Measurements from ENCODE around the gene CYTL1.
"Not testable (repeated sequence)": the region's sequence is repeated elsewhere in the genome, so short reads cannot be mapped to it uniquely, and the experiment has no call there.

CYTL1 gene, protein sequence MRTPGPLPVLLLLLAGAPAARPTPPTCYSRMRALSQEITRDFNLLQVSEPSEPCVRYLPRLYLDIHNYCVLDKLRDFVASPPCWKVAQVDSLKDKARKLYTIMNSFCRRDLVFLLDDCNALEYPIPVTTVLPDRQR

DNA sequence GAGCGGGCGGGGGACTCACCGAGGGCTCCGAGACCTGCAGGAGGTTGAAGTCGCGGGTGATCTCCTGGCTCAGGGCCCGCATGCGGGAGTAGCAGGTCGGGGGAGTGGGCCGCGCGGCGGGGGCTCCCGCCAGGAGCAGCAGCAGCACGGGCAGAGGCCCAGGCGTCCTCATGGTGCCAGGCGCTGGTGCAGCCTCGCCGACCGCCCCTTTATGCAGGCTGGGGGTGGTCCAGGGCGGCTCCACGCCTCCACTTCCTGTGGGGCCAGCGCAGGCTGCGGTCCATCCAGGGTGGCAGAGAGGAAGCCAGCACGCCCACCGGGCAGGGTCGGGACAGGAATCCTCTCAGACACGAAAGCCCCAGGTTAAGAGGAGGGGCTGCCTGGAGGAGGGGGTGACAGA lies at the start of gene CYTL1:
Gene CYTL1, minus strand, starts transcription at position 185 of the 400 bp plus-strand sequence. Its CDS starts 13 bp downstream, at position 172.
- H3K4me1 ChIP-seq (ENCODE audit: control insufficient read depth in 5 of 5, insufficient read depth in 5 of 5, low read length in 5 of 5) = peaks cover 0 to 17% (median 8%) of the 10 kb centered on the region in 5 donors
- no peak within 1 kb of the TSS for H3K9ac ChIP-seq (ENCODE audit: low read length in 5 of 5)
- peaks cover 0 to 9% (median 0%) of the 10 kb centered on the region in 5 donors for H3K9me3 ChIP-seq (ENCODE audit: control insufficient read depth in 5 of 5, low read length in 5 of 5)
- no peak within 1 kb of the TSS for H3K27ac ChIP-seq (ENCODE audit: low read depth, low read length)
- peak within 1 kb of the TSS in 3 of 5 donors; percentile 22 to 49 (median 29) for H3K4me3 ChIP-seq (ENCODE audit: low read depth in 1 of 5, low read length in 5 of 5)
- H3K36me3 ChIP-seq (ENCODE audit: control insufficient read depth in 5 of 5, insufficient read depth in 5 of 5, low read length in 5 of 5) = no peaks in the 10 kb centered on the region
- H3K27me3 ChIP-seq (ENCODE audit: control insufficient read depth in 5 of 5, insufficient read depth in 4 of 5, low read length in 5 of 5) = peaks cover 3 to 13% (median 7%) of the 10 kb centered on the region in 5 donors

DNA sequence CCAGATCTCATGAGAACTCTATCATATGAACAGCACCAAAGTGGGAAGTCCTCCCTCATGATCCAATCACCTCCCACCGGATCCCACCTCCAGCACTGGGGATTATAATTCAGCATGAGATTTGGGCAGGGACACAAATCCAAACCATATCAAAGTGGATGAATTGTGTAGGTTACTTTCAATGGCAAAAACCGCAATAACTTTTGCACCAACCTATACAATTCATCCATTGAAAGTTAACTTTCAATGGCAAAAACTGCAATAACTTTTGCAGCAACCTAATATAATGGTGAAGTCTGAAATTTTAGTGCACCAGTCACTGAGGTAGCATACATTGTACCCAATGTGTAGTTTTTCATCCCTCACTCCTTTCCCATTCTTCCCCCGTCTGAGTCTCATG lies 48.6 kb upstream of the CYTL1 start:
- Histone ChIP-seq H3K9ac (ENCODE audit: low read length in 5 of 5) (no peak overlapping the region), H3K27me3 (ENCODE audit: control insufficient read depth in 5 of 5, insufficient read depth in 4 of 5, low read length in 5 of 5) (no peaks in the 10 kb centered on the region), H3K9me3 (ENCODE audit: control insufficient read depth in 5 of 5, low read length in 5 of 5) (peaks cover 0 to 5% (median 0%) of the 10 kb centered on the region in 5 donors), H3K36me3 (ENCODE audit: control insufficient read depth in 5 of 5, insufficient read depth in 5 of 5, low read length in 5 of 5) (no peaks in the 10 kb centered on the region), H3K27ac (ENCODE audit: low read depth, low read length) (no peak overlapping the region), H3K4me3 (ENCODE audit: low read depth in 1 of 5, low read length in 5 of 5) (no peak overlapping the region), H3K4me1 (ENCODE audit: control insufficient read depth in 5 of 5, insufficient read depth in 5 of 5, low read length in 5 of 5) (no peaks in the 10 kb centered on the region)

DNA sequence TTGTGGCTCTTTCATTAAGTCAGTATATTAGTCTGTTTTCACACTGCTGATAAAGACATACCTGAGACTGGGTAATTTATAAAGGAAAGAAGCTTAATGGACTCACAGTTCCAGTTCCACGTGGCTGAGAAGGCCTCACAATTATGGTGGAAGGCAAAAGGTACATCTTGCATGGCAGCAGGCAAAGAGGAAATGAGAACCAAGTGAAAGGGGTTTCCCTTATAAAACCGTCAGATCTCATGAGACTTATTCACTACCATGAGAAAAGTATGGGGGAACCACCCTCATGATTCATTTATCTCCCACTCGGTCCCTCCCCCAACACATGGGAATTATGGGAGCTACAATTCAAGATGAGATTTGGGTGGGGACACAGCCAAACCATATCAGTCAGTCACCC lies 47.7 kb upstream of the CYTL1 start:
- H3K27ac ChIP-seq (ENCODE audit: low read depth, low read length); H3K9ac ChIP-seq (ENCODE audit: low read length in 5 of 5); H3K36me3 ChIP-seq (ENCODE audit: control insufficient read depth in 5 of 5, insufficient read depth in 5 of 5, low read length in 5 of 5); H3K4me1 ChIP-seq (ENCODE audit: control insufficient read depth in 5 of 5, insufficient read depth in 5 of 5, low read length in 5 of 5); H3K27me3 ChIP-seq (ENCODE audit: control insufficient read depth in 5 of 5, insufficient read depth in 4 of 5, low read length in 5 of 5); H3K4me3 ChIP-seq (ENCODE audit: low read depth in 1 of 5, low read length in 5 of 5); H3K9me3 ChIP-seq (ENCODE audit: control insufficient read depth in 5 of 5, low read length in 5 of 5): not testable (repeated sequence)

DNA sequence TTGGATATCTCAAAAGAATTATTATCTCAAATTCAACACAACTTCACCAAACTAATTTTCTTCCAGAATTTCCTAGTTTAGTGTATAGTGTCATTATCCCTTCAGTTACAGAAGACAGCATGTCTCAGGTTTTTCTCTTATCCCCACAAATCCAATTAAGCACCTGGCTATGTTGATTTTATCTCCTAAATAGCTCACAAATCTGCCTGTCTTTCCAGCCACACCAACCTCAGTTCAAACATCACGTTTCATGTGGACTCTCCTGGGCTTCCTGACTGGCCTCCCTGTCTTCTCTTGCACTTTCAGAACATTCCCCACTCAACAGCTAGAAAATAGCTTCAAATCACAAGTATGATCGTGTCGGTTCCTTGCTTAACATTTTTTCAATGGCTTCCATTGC lies 46.8 kb upstream of the CYTL1 start:
- H3K36me3 ChIP-seq (ENCODE audit: control insufficient read depth in 5 of 5, insufficient read depth in 5 of 5, low read length in 5 of 5) = no peaks in the 10 kb centered on the region
- no peak overlapping the region for H3K9ac ChIP-seq (ENCODE audit: low read length in 5 of 5)
- H3K4me1 ChIP-seq (ENCODE audit: control insufficient read depth in 5 of 5, insufficient read depth in 5 of 5, low read length in 5 of 5) = no peaks in the 10 kb centered on the region
- H3K4me3 ChIP-seq (ENCODE audit: low read depth in 1 of 5, low read length in 5 of 5) = no peak overlapping the region
- peaks cover 0 to 3% (median 0%) of the 10 kb centered on the region in 5 donors for H3K9me3 ChIP-seq (ENCODE audit: control insufficient read depth in 5 of 5, low read length in 5 of 5)
- H3K27me3 ChIP-seq (ENCODE audit: control insufficient read depth in 5 of 5, insufficient read depth in 4 of 5, low read length in 5 of 5) = no peaks in the 10 kb centered on the region
- H3K27ac ChIP-seq (ENCODE audit: low read depth, low read length) = no peak overlapping the region

- H3K9ac ChIP-seq (ENCODE audit: low read length in 5 of 5) = no peak overlapping the region
- no peak overlapping the region for H3K4me3 ChIP-seq (ENCODE audit: low read depth in 1 of 5, low read length in 5 of 5)
- H3K27me3 ChIP-seq (ENCODE audit: control insufficient read depth in 5 of 5, insufficient read depth in 4 of 5, low read length in 5 of 5) = peaks cover 0 to 11% (median 0%) of the 10 kb centered on the region in 5 donors
- no peak overlapping the region for H3K27ac ChIP-seq (ENCODE audit: low read depth, low read length)
- no peaks in the 10 kb centered on the region for H3K36me3 ChIP-seq (ENCODE audit: control insufficient read depth in 5 of 5, insufficient read depth in 5 of 5, low read length in 5 of 5)
- peaks cover 0 to 4% (median 0%) of the 10 kb centered on the region in 5 donors for H3K9me3 ChIP-seq (ENCODE audit: control insufficient read depth in 5 of 5, low read length in 5 of 5)
- H3K4me1 ChIP-seq (ENCODE audit: control insufficient read depth in 5 of 5, insufficient read depth in 5 of 5, low read length in 5 of 5) = peaks cover 2 to 24% (median 19%) of the 10 kb centered on the region in 5 donors
Measured at GRCh38 chr4:5055411-5055810, 36.2 kb upstream of the CYTL1 start.

DNA sequence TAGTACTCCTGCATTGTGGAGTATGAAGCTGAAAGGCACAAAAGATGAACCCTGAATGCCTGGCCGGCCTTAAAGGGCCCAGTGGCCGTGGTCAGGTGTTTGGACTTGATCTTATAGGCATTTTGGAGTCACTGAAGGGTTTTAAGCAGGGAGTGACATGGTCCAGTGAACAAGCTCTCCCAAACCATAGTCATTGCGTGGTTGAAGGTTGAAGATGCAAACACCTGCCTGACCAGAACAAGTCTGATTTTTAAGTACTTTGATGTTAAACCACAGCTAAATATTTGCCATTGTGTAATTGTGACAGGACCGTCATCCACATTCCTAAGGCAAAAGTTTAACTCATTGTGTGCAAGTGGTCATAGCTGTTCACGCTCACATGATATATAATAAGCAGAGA lies 35.3 kb upstream of the CYTL1 start:
- Histone ChIP-seq H3K27ac (ENCODE audit: low read depth, low read length) (no peak overlapping the region), H3K9ac (ENCODE audit: low read length in 5 of 5) (no peak overlapping the region), H3K4me1 (ENCODE audit: control insufficient read depth in 5 of 5, insufficient read depth in 5 of 5, low read length in 5 of 5) (peaks cover 2 to 25% (median 20%) of the 10 kb centered on the region in 5 donors), H3K36me3 (ENCODE audit: control insufficient read depth in 5 of 5, insufficient read depth in 5 of 5, low read length in 5 of 5) (no peaks in the 10 kb centered on the region), H3K27me3 (ENCODE audit: control insufficient read depth in 5 of 5, insufficient read depth in 4 of 5, low read length in 5 of 5) (peaks cover 0 to 11% (median 0%) of the 10 kb centered on the region in 5 donors), H3K9me3 (ENCODE audit: control insufficient read depth in 5 of 5, low read length in 5 of 5) (no peaks in the 10 kb centered on the region), H3K4me3 (ENCODE audit: low read depth in 1 of 5, low read length in 5 of 5) (no peak overlapping the region)

DNA sequence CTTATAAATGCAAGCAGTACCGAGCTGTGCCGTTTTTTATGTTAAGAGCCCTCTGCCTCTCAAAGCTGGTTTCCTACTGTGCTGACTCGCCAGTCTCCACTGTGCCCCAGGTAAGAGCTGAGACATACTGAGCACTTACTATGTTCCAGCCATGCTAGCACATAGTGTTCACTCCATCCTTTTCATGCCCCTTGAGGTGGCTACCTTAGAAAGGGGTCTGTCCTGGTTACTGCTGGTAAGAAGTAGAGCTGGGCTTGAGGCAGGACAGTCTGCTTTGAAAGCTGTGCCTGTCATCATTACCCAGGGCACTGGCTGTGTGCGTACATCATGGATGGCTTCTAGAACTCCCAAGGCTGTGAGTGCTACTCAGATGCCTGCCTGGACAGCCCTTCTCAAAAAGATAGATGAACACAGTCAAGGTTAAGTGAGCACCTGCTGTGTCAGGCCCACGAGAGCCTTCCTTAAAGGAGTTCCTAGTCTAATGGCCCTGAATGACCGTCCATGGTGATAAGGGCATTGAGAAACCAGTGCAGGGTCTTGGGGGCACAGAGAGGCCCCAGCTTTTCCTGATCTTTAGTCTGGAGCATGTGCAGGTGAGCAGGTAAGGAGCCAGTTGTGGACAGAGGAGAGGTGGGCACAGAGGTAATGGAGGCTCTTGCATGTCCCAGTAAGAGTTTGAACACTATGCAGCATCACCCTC lies 33.6 kb upstream of the CYTL1 start:
- no peaks in the 10 kb centered on the region for H3K9me3 ChIP-seq (ENCODE audit: control insufficient read depth in 5 of 5, low read length in 5 of 5)
- H3K4me3 ChIP-seq (ENCODE audit: low read depth in 1 of 5, low read length in 5 of 5) = peak overlapping the region in 2 of 5 donors; percentile 73 to 78
- no peaks in the 10 kb centered on the region for H3K36me3 ChIP-seq (ENCODE audit: control insufficient read depth in 5 of 5, insufficient read depth in 5 of 5, low read length in 5 of 5)
- H3K27ac ChIP-seq (ENCODE audit: low read depth, low read length) = no peak overlapping the region
- peaks cover 0 to 11% (median 0%) of the 10 kb centered on the region in 5 donors for H3K27me3 ChIP-seq (ENCODE audit: control insufficient read depth in 5 of 5, insufficient read depth in 4 of 5, low read length in 5 of 5)
- peaks cover 2 to 25% (median 20%) of the 10 kb centered on the region in 5 donors for H3K4me1 ChIP-seq (ENCODE audit: control insufficient read depth in 5 of 5, insufficient read depth in 5 of 5, low read length in 5 of 5)
- no peak overlapping the region for H3K9ac ChIP-seq (ENCODE audit: low read length in 5 of 5)

- Histone ChIP-seq H3K27me3 (ENCODE audit: control insufficient read depth in 5 of 5, insufficient read depth in 4 of 5, low read length in 5 of 5) (peaks cover 0 to 11% (median 0%) of the 10 kb centered on the region in 5 donors), H3K4me1 (ENCODE audit: control insufficient read depth in 5 of 5, insufficient read depth in 5 of 5, low read length in 5 of 5) (peaks cover 2 to 25% (median 20%) of the 10 kb centered on the region in 5 donors), H3K9me3 (ENCODE audit: control insufficient read depth in 5 of 5, low read length in 5 of 5) (no peaks in the 10 kb centered on the region), H3K4me3 (ENCODE audit: low read depth in 1 of 5, low read length in 5 of 5) (peak overlapping the region; percentile 31 to 78 (median 76)), H3K9ac (ENCODE audit: low read length in 5 of 5) (peak overlapping the region in 2 of 5 donors; percentile 41 to 59), H3K27ac (ENCODE audit: low read depth, low read length) (no peak overlapping the region), H3K36me3 (ENCODE audit: control insufficient read depth in 5 of 5, insufficient read depth in 5 of 5, low read length in 5 of 5) (no peaks in the 10 kb centered on the region)
Measured at GRCh38 chr4:5052204-5052702, 33.0 kb upstream of the CYTL1 start.

DNA sequence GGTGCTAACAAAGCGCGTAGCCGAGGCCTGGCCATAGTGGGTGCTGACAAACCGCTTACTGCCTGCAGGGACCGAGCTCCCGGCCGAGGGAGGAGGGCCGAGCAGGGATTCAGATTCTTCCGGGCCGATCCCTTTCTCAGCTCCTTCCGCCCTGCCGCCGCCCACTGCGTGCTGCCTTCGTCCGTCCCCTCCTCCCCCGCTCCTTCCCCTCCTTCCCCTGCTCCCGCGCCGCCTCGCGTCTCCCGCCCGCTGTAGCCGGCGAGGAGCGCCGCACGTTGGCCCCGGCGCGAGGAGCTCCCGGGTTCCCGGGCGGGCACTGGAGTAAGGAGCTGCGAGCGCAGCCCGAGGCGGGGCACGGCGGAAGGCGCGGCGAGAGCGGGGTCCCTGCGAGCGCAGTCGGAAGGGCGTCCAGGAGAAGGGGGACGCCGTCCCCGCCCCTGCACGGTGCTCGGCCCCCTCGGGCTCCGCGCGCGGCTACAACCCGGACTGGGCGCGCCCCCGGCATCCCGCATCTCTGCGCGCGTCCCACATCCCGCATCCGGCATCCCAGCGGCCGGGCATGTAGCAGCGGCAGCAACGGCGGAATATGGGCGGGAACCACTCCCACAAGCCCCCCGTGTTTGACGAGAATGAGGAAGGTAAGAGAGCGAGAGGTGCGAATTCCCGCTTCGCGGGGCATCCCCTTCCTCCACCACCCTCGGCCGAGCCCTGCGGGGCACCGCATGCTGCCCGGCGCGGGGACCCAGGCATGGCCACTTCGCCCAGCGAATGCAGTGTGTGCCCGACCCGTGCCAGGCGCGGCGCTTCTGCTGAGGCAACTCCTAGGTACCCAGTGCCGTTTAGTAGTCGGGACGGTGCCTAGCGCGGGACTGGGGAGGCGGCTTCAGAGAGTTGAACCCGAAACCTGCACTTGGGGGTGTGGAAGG lies 32.3 kb upstream of the CYTL1 start, which contains the start of gene STK32B:
Gene STK32B, plus strand, starts transcription at position 203 of the 926 bp plus-strand sequence.
- peak within 1 kb of the TSS; percentile 73 to 86 (median 78) for H3K4me3 ChIP-seq (ENCODE audit: low read depth in 1 of 5, low read length in 5 of 5)
- no peaks in the 10 kb centered on the region for H3K9me3 ChIP-seq (ENCODE audit: control insufficient read depth in 5 of 5, low read length in 5 of 5)
- no peak within 1 kb of the TSS for H3K27ac ChIP-seq (ENCODE audit: low read depth, low read length)
- peaks cover 2 to 25% (median 20%) of the 10 kb centered on the region in 5 donors for H3K4me1 ChIP-seq (ENCODE audit: control insufficient read depth in 5 of 5, insufficient read depth in 5 of 5, low read length in 5 of 5)
- H3K36me3 ChIP-seq (ENCODE audit: control insufficient read depth in 5 of 5, insufficient read depth in 5 of 5, low read length in 5 of 5) = no peaks in the 10 kb centered on the region
- peaks cover 0 to 11% (median 0%) of the 10 kb centered on the region in 5 donors for H3K27me3 ChIP-seq (ENCODE audit: control insufficient read depth in 5 of 5, insufficient read depth in 4 of 5, low read length in 5 of 5)
- peak within 1 kb of the TSS in 4 of 5 donors; percentile 62 to 79 (median 74) for H3K9ac ChIP-seq (ENCODE audit: low read length in 5 of 5)
